ENCODE results near the gene P2RY14.
"Not testable (repeated sequence)": the region's sequence is repeated elsewhere in the genome, so short reads cannot be mapped to it uniquely, and the experiment has no call there.

Gene P2RY14

GRCh38 chr3:151183265-151183671 is 95.1 kb downstream of the P2RY14 start:
- DNase-seq (ENCODE audit: low read depth, low spot score): no peak

GRCh38 chr3:151182349-151183079 is 95.8 kb downstream of the P2RY14 start:
- DNase-seq (ENCODE audit: low read depth, low spot score): no peak

- DNase-seq (ENCODE audit: low read depth, low spot score): no peak
Observed at GRCh38 chr3:151178208-151178845, 100.0 kb downstream of the P2RY14 start.

GRCh38 chr3:151175952-151176351 is 102.4 kb downstream of the P2RY14 start:
- DNase-seq (ENCODE audit: low read depth, low spot score): no peak

GRCh38 chr3:151174351-151174750 is 104.0 kb downstream of the P2RY14 start:
- DNase-seq (ENCODE audit: low read depth, low spot score): no peak

- DNase-seq (ENCODE audit: low read depth, low spot score): no peak
Observed at GRCh38 chr3:151171145-151171757, 107.1 kb downstream of the P2RY14 start.

- DNase-seq (ENCODE audit: low read depth, low spot score): not testable (repeated sequence)
Observed at GRCh38 chr3:151169948-151170679, 108.2 kb downstream of the P2RY14 start.

- no peak for DNase-seq (ENCODE audit: low read depth, low spot score)
Observed at GRCh38 chr3:151169262-151169947, 108.9 kb downstream of the P2RY14 start.

GRCh38 chr3:151168269-151169094 is 109.9 kb downstream of the P2RY14 start:
- DNase-seq (ENCODE audit: low read depth, low spot score): no peak

GRCh38 chr3:151166161-151166560 is 112.2 kb downstream of the P2RY14 start:
- DNase-seq (ENCODE audit: low read depth, low spot score): no peak

GRCh38 chr3:151165226-151165625 is 113.1 kb downstream of the P2RY14 start:
- DNase-seq (ENCODE audit: low read depth, low spot score): no peak

Data from iPS DF 19.7 (cell line).